Choroid plexus epithelial cell (primary cell): ENCODE measurements around the gene EBF3.

Source experiments
- DNase-seq: peaks from one replicate; pipeline ENCODE4 v3.0.0-alpha.2; 2010; ENCODE audit warnings: low read depth
- H3K4me3 ChIP-seq: 2 replicates; pipeline ENCODE4 v1.5.1; 2011; ENCODE audit warnings: low read depth, mild to moderate bottlenecking, control low read depth, low read length, moderate library complexity
- CTCF ChIP-seq: conservative IDR thresholded peaks from 2 replicates; pipeline ENCODE4 v1.5.1; 2011; ENCODE audit warnings: low read depth, mild to moderate bottlenecking, control low read depth, inconsistent platforms, low read length, moderate library complexity

Gene EBF3

GRCh38 chr10:129851941-129852640, 112.0 kb downstream of the EBF3 start:
- H3K4me3 ChIP-seq = no peak overlapping the region
- DNase-seq = no peak
- no peak for TF ChIP-seq CTCF

- no peak for TF ChIP-seq CTCF
- DNase-seq = no peak
- no peak overlapping the region for H3K4me3 ChIP-seq
These were observed 113.3 kb downstream of the EBF3 start for GRCh38 chr10:129850790-129851189.

GRCh38 chr10:129850316-129850715, 113.8 kb downstream of the EBF3 start:
- DNase-seq = no peak
- no peak overlapping the region for H3K4me3 ChIP-seq
- TF ChIP-seq CTCF = no peak

DNA sequence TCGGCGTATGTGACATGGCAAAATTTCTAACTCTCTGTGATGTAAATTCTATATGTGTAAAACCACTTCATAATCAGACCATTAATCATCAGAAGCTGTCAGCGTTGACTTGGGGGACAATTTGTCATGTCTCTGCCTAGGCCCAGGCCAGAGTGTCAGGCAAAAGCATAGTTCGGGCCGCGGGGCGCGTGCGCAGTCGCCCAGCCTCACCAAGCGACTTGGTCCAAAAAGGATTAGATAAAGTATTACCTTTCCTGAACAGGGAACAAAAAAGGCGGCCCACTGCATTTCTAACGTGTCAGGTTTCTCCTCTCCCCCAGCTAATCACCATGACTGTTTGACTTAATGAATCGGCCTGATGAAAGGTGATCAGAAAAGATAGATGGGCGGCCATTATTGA, 114.2 kb downstream of the EBF3 start:
- no peak overlapping the region for H3K4me3 ChIP-seq
- no peak for TF ChIP-seq CTCF
- no peak for DNase-seq

- TF ChIP-seq CTCF = no peak
- no peak overlapping the region for H3K4me3 ChIP-seq
- DNase-seq = no peak
These were observed 114.7 kb downstream of the EBF3 start for GRCh38 chr10:129849452-129849750.

GRCh38 chr10:129848696-129849451, 115.2 kb downstream of the EBF3 start:
- no peak for TF ChIP-seq CTCF
- no peak overlapping the region for H3K4me3 ChIP-seq
- DNase-seq = no peak
